ENCODE results near the gene ZBTB25.

ZBTB25 gene

DNA sequence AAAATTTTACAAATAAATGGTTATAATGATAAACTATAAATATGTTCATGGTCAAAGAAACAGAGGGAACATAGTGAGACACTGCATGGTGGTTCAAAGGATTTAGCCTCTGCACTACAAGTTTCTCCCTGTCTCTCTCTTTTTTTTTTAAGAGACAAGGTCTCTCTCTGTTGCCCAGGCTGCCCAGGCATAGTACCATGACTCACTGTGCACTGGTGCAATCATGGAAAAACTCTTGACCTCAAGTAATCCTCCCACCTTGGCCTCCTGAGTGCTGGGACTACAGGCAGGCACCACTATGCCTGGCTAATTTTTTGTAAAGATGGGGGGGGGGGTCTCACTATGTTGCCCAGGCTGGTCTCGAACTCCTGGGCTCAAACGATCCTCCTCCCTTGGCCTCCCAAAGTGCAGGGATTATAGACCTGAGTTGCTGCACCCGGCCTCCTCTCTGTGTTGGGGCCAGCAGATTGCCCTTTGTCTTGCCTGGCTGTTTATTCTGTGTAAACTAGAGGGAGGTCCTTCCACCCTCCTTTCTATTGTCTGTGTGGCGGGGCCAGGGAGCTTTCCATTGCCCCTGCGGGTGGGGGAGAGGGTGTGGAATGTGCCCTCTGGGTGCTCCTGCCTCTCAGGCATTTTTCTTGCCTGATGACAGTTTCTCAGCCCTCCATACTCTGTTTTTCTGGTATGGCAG, 93.4 kb downstream of the ZBTB25 start:
- Histone ChIP-seq H3K36me3 (peaks cover 41% of the 10 kb centered on the region), H3K9me3 (ENCODE audit: severe bottlenecking) (no peaks in the 10 kb centered on the region), H3K27me3 (ENCODE audit: insufficient read depth, low read depth, severe bottlenecking) (no peaks in the 10 kb centered on the region), H3K27ac (no peak overlapping the region), H3K4me3 (ENCODE audit: low read depth, low read length) (no peak overlapping the region)
- TF ChIP-seq, protein P1, sequence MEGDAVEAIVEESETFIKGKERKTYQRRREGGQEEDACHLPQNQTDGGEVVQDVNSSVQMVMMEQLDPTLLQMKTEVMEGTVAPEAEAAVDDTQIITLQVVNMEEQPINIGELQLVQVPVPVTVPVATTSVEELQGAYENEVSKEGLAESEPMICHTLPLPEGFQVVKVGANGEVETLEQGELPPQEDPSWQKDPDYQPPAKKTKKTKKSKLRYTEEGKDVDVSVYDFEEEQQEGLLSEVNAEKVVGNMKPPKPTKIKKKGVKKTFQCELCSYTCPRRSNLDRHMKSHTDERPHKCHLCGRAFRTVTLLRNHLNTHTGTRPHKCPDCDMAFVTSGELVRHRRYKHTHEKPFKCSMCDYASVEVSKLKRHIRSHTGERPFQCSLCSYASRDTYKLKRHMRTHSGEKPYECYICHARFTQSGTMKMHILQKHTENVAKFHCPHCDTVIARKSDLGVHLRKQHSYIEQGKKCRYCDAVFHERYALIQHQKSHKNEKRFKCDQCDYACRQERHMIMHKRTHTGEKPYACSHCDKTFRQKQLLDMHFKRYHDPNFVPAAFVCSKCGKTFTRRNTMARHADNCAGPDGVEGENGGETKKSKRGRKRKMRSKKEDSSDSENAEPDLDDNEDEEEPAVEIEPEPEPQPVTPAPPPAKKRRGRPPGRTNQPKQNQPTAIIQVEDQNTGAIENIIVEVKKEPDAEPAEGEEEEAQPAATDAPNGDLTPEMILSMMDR (IDR thresholded peaks at IDR 0.05; ENCODE audit: low read depth, low read length) = no peak
- no peak for DNase-seq

DNA sequence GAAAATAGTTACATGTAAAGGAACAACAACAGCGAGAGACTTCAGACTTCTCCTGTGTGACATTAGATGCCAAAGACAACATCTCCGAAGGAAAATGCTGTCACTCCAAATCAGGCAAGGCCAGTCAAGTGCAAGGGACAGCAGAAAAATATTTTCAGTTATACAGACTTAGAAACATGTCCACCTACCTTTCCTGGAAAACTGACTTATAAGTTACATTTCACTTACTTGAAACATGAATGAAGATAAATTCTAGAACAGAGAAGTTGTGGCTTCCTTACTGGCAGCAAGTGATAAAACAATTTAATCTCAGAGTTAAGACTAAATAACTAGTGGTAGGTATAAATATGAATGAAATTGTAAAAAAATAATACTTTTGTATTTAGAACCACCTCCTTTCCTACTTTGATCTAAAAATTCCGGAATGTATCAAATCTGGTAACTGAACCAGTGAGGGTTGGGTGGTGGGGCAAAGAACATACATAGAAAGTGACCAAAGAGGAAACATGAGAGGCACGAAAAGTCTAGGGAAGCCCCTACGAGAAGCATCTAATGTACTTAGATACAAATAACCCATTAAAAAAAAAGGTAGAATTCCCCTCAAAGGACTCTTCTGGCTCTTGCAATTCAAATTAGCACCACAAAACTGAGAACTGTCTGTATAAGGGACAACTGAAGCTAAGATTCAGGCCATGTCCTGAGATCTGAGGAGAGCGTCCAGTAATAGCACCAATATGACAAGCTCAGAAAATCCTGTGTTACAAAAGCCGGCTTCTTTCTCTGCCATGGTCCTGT, 94.3 kb downstream of the ZBTB25 start:
- DNase-seq = no peak
- H3K27me3 ChIP-seq (ENCODE audit: insufficient read depth, low read depth, severe bottlenecking) = no peaks in the 10 kb centered on the region

DNA sequence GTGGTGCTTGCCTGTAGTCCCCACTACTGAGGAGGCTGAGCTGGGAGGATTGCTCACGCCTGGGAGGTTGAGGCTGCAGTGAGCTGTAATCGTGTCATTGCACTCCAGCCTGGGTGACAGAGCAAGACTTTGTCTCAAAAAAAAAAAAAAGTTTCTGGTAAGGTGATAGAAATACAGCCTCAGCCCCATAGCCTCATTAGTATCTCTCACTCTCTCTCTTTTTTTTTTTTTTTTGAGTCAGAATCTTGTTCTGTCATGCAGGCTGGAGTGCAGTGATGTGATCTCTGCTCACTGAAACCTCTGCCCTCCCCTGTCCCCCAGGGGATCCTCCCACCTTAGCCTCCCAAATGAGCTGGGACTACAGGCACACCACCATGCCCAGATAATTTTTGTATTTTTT, 96.3 kb downstream of the ZBTB25 start:
- no peaks in the 10 kb centered on the region for H3K27me3 ChIP-seq (ENCODE audit: insufficient read depth, low read depth, severe bottlenecking)
- no peak overlapping the region for H3K27ac ChIP-seq
- DNase-seq = no peak
- no peaks in the 10 kb centered on the region for H3K9me3 ChIP-seq (ENCODE audit: severe bottlenecking)
- TF ChIP-seq, protein P1 (IDR thresholded peaks at IDR 0.05; ENCODE audit: low read depth, low read length) = no peak
- H3K36me3 ChIP-seq = peaks cover 40% of the 10 kb centered on the region
- H3K4me3 ChIP-seq (ENCODE audit: low read depth, low read length) = no peak overlapping the region

More for the DNA sequence above, 94.3 kb downstream of the ZBTB25 start:
- Histone ChIP-seq H3K36me3 (peaks cover 40% of the 10 kb centered on the region), H3K27ac (no peak overlapping the region), H3K9me3 (ENCODE audit: severe bottlenecking) (no peaks in the 10 kb centered on the region), H3K4me3 (ENCODE audit: low read depth, low read length) (no peak overlapping the region)
- TF ChIP-seq, protein P1 (IDR thresholded peaks at IDR 0.05; ENCODE audit: low read depth, low read length) = no peak

DNA sequence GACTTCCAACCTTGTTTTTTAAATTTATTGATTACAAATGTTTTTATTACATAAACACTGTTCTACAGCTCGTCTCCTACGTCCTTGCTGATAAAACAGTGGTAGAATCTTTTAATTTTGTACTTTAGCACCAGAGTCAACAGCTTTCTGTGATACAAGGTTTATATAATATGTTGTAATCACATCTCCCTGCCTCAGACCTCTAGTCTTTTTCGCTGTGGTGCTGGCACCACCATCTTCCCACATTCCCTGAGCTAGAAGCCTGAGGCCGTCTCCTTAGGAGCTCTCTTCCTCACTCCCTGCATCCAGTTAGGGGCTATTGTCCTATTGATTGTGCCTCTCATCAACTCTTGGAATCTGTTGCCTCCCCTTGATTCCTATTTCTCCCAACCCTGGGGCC, 98.3 kb downstream of the ZBTB25 start:
- H3K36me3 ChIP-seq = peaks cover 36% of the 10 kb centered on the region
- TF ChIP-seq, protein P1 (IDR thresholded peaks at IDR 0.05; ENCODE audit: low read depth, low read length) = no peak
- no peak overlapping the region for H3K27ac ChIP-seq
- H3K27me3 ChIP-seq (ENCODE audit: insufficient read depth, low read depth, severe bottlenecking) = no peaks in the 10 kb centered on the region
- DNase-seq = no peak
- no peak overlapping the region for H3K4me3 ChIP-seq (ENCODE audit: low read depth, low read length)
- no peaks in the 10 kb centered on the region for H3K9me3 ChIP-seq (ENCODE audit: severe bottlenecking)

DNA sequence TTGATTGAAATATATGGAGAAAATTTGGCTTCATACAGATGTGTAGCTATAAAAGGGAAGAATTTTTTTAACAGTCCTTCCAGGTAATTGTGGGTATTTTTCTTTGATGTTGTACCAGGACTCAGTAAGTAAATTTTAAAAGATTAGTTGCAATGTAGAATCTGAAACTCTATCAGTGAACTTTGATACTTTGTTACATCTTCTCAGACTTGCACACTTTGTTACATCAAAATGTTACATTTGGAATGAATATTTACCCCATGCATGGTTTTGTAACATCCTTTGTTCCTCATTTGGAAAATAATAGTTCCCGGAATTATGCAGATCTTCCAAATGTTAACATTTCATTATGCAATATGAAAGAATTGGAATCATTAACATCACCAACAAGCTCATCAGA, 101.7 kb downstream of the ZBTB25 start:
- TF ChIP-seq, protein P1 (IDR thresholded peaks at IDR 0.05; ENCODE audit: low read depth, low read length) = no peak
- Histone ChIP-seq H3K9me3 (ENCODE audit: severe bottlenecking) (no peaks in the 10 kb centered on the region), H3K27me3 (ENCODE audit: insufficient read depth, low read depth, severe bottlenecking) (no peaks in the 10 kb centered on the region), H3K27ac (no peak overlapping the region), H3K4me3 (ENCODE audit: low read depth, low read length) (no peak overlapping the region), H3K36me3 (peaks cover 36% of the 10 kb centered on the region)
- DNase-seq = no peak
